Peyer's patch (tissue), 4 donors: ENCODE data around the gene ATP13A3. TPM values are rescaled to one million over a fixed set of nuclear protein-coding genes. Genes with fewer than 3 reads are reported as not detected.

Experiments
- DNase-seq, 3 donors: peaks; one replicate each; pipeline ENCODE4 v3.0.0-alpha.2; 2017 to 2019
- H3K27ac ChIP-seq, 4 donors: fragments of 200-600 bp; sonication (generic); one replicate each; pipeline ENCODE4 v1.5.1; 2016 to 2019
- H3K27me3 ChIP-seq, 2 donors: fragments of 200-600 bp; sonication (generic); one replicate each; pipeline ENCODE4 v1.5.1; 2019
- H3K36me3 ChIP-seq, 3 donors: fragments of 200-600 bp; sonication (generic); one replicate each; pipeline ENCODE4 v1.5.1; 2016 to 2019
- H3K4me1 ChIP-seq, 4 donors: fragments of 200-600 bp; sonication (generic); one replicate each; pipeline ENCODE4 v1.5.1; 2016 to 2019
- H3K4me3 ChIP-seq, 4 donors: fragments of 200-600 bp; sonication (generic); 1 replicate in 3 of 4; 2 replicates in 1 of 4; pipeline ENCODE4 v1.5.1; 2016 to 2019; ENCODE audit warnings: mild to moderate bottlenecking in 1 of 4
- H3K9me3 ChIP-seq, 4 donors: fragments of 200-600 bp; sonication (generic); one replicate each; pipeline ENCODE4 v1.5.1; 2016 to 2019; ENCODE audit warnings: mild to moderate bottlenecking in 1 of 4
- CTCF ChIP-seq, 6 experiments: fragments of 450-650 bp in 4 of 6; fragments of 200-600 bp in 2 of 6; sonication (generic) in 1 of 6; IDR thresholded peaks; one replicate each; pipeline ENCODE4 v1.5.1; 2017 to 2019; ENCODE audit warnings: antibody characterized with exemption in 6 of 6, mild to moderate bottlenecking in 3 of 6, moderate library complexity in 1 of 6
- POLR2A ChIP-seq, 2 donors: fragments of 450-650 bp; IDR thresholded peaks; one replicate each; pipeline ENCODE4 v1.5.1; 2017; ENCODE audit warnings: antibody characterized with exemption in 2 of 2, mild to moderate bottlenecking in 2 of 2, moderate library complexity in 2 of 2
- total RNA-seq, 4 donors: library from RNA; depleted of rRNA; stranded (reverse); fragments of >200 nt; gene quantifications; one replicate each; pipeline ENCODE4 v1.1.0, GENCODE V29; 2016

The ATP13A3 gene
- total RNA-seq, 4 donors from 2014 or later = 54.3 to 67.2 (median 58.2) TPM

GRCh38 chr3:194368918-194369317 lies 117.9 kb downstream of the ATP13A3 start:
- H3K36me3 ChIP-seq = no peaks in the 10 kb centered on the region
- H3K27me3 ChIP-seq = no peaks in the 10 kb centered on the region
- H3K4me1 ChIP-seq = no peaks in the 10 kb centered on the region
- H3K4me3 ChIP-seq = no peak overlapping the region
- no peaks in the 10 kb centered on the region for H3K9me3 ChIP-seq
- no peak for TF ChIP-seq CTCF (IDR thresholded peaks at IDR 0.05)
- no peak overlapping the region for H3K27ac ChIP-seq
- DNase-seq = no peak

- H3K9me3 ChIP-seq = no peaks in the 10 kb centered on the region
- no peak for DNase-seq
Measured at GRCh38 chr3:194367992-194368841, 118.6 kb downstream of the ATP13A3 start.

GRCh38 chr3:194365978-194366490 lies 120.8 kb downstream of the ATP13A3 start:
- Histone ChIP-seq H3K36me3 (no peaks in the 10 kb centered on the region), H3K27me3 (no peaks in the 10 kb centered on the region), H3K9me3 (no peaks in the 10 kb centered on the region), H3K4me1 (no peaks in the 10 kb centered on the region), H3K27ac (no peak overlapping the region), H3K4me3 (no peak overlapping the region)
- no peak for DNase-seq
- TF ChIP-seq POLR2A (IDR thresholded peaks at IDR 0.05) = no peak
- TF ChIP-seq CTCF (IDR thresholded peaks at IDR 0.05) = no peak

More at GRCh38 chr3:194367992-194368841, 118.6 kb downstream of the ATP13A3 start:
- Histone ChIP-seq H3K4me1 (no peaks in the 10 kb centered on the region), H3K36me3 (no peaks in the 10 kb centered on the region), H3K27ac (no peak overlapping the region), H3K27me3 (no peaks in the 10 kb centered on the region), H3K4me3 (no peak overlapping the region)
- TF ChIP-seq POLR2A (IDR thresholded peaks at IDR 0.05) (no peak), CTCF (IDR thresholded peaks at IDR 0.05) (no peak)

- TF ChIP-seq POLR2A (IDR thresholded peaks at IDR 0.05) (no peak), CTCF (IDR thresholded peaks at IDR 0.05) (no peak)
- Histone ChIP-seq H3K4me1 (no peaks in the 10 kb centered on the region), H3K9me3 (no peaks in the 10 kb centered on the region), H3K27me3 (no peaks in the 10 kb centered on the region), H3K27ac (no peak overlapping the region), H3K4me3 (no peak overlapping the region), H3K36me3 (no peaks in the 10 kb centered on the region)
- DNase-seq = no peak
Measured at GRCh38 chr3:194365526-194365925, 121.3 kb downstream of the ATP13A3 start.

GRCh38 chr3:194364652-194365434 lies 122.0 kb downstream of the ATP13A3 start:
- no peak for TF ChIP-seq CTCF (IDR thresholded peaks at IDR 0.05)
- no peak for TF ChIP-seq POLR2A (IDR thresholded peaks at IDR 0.05)
- H3K27ac ChIP-seq = no peak overlapping the region
- no peak for DNase-seq

More at GRCh38 chr3:194364652-194365434, 122.0 kb downstream of the ATP13A3 start:
- no peaks in the 10 kb centered on the region for H3K9me3 ChIP-seq
- H3K4me3 ChIP-seq = no peak overlapping the region
- no peaks in the 10 kb centered on the region for H3K36me3 ChIP-seq
- no peaks in the 10 kb centered on the region for H3K27me3 ChIP-seq
- no peaks in the 10 kb centered on the region for H3K4me1 ChIP-seq
